Hepatocyte (in vitro differentiated cells): ENCODE data around the gene NPLOC4. TPM values are rescaled to one million over a fixed set of nuclear protein-coding genes. Genes with fewer than 3 reads are reported as not detected.
"Not testable (repeated sequence)": the region's sequence is repeated elsewhere in the genome, so short reads cannot be mapped to it uniquely, and the experiment has no call there.

ENCODE experiments used
- DNase-seq: peaks from one replicate; pipeline ENCODE4 v3.0.0-alpha.2; 2016; ENCODE audit warnings: low spot score
- H2AFZ ChIP-seq: fragments of 200-600 bp; sonication (generic); 2 replicates; pipeline ENCODE4 v1.6.0; 2016; ENCODE audit warnings: antibody characterized with exemption, mild to moderate bottlenecking
- H3K27ac ChIP-seq: fragments of 200-600 bp; sonication (generic); 2 replicates; pipeline ENCODE4 v1.5.1; 2016; ENCODE audit warnings: mild to moderate bottlenecking
- H3K27me3 ChIP-seq: fragments of 200-600 bp; sonication (generic); 2 replicates; pipeline ENCODE4 v1.6.1; 2016
- H3K36me3 ChIP-seq: fragments of 200-600 bp; sonication (generic); replicated peaks from 2 replicates; pipeline ENCODE4 v1.5.1; 2016; ENCODE audit warnings: low read depth; ENCODE audit not compliant: insufficient read depth
- H3K4me1 ChIP-seq: fragments of 200-600 bp; sonication (generic); 2 replicates; pipeline ENCODE4 v1.5.1; 2016; ENCODE audit warnings: mild to moderate bottlenecking, moderate library complexity; ENCODE audit not compliant: insufficient read depth
- H3K4me2 ChIP-seq: fragments of 200-600 bp; sonication (generic); 2 replicates; pipeline ENCODE4 v1.6.0; 2016
- H3K4me3 ChIP-seq: fragments of 200-600 bp; sonication (generic); 2 replicates; pipeline ENCODE4 v1.5.1; 2016; ENCODE audit warnings: mild to moderate bottlenecking
- H3K79me2 ChIP-seq: fragments of 200-600 bp; sonication (generic); 2 replicates; pipeline ENCODE4 v1.6.0; 2017; ENCODE audit warnings: mild to moderate bottlenecking
- H3K9me2 ChIP-seq: fragments of 200-600 bp; sonication (generic); replicated peaks from 2 replicates; pipeline ENCODE4 v1.6.0; 2017; ENCODE audit warnings: mild to moderate bottlenecking; ENCODE audit not compliant: insufficient read depth
- H3K9me3 ChIP-seq: fragments of 200-600 bp; sonication (generic); 2 replicates; pipeline ENCODE4 v1.5.1; 2016; ENCODE audit warnings: low read depth, mild to moderate bottlenecking
- H4K20me1 ChIP-seq: fragments of 200-600 bp; sonication (generic); 2 replicates; pipeline ENCODE4 v1.6.0; 2016; ENCODE audit warnings: mild to moderate bottlenecking; ENCODE audit not compliant: insufficient read depth, poor library complexity, severe bottlenecking
- EZH2 ChIP-seq: fragments of 200-600 bp; sonication (generic); IDR thresholded peaks from 2 replicates; pipeline ENCODE4 v1.6.1; 2016; ENCODE audit warnings: antibody characterized with exemption, mild to moderate bottlenecking, borderline replicate concordance
- EZH2phosphoT487 ChIP-seq: fragments of 200-600 bp; sonication (generic); IDR thresholded peaks from one replicate; pipeline ENCODE4 v1.6.1; 2018; ENCODE audit warnings: antibody characterized with exemption, mild to moderate bottlenecking, low read depth, moderate library complexity; ENCODE audit not compliant: unreplicated experiment, severe bottlenecking
- WGBS: methylation state at CpG from one replicate; pipeline ENCODE4 v1.1.6; 2016; ENCODE audit warnings: low lambda C conversion rate; ENCODE audit errors: missing lambda C conversion rate; 5-methylcytosine and 5-hydroxymethylcytosine counted together
- polyA plus RNA-seq: library from polyadenylated mRNA; unstranded; fragments of >200 nt; fragmentation: Nextera tagmentation; extraction: Ambion mirVana; gene quantifications from 2 replicates; pipeline ENCODE4 v1.2.1, GENCODE V29; 2016
- total RNA-seq: library from RNA; depleted of rRNA; stranded (reverse); fragments of >200 nt; gene quantifications from 2 replicates; pipeline ENCODE4 v1.2.3, GENCODE V29; 2014
- TF ChIP-seq, protein P1 (sequence below): fragments of 200-600 bp; sonication (generic); IDR thresholded peaks from 2 replicates; pipeline ENCODE4 v1.5.1; 2016; ENCODE audit warnings: antibody characterized with exemption, mild to moderate bottlenecking; ENCODE audit not compliant: poor library complexity

Gene NPLOC4
- total and polyA plus RNA-seq, 2 experiments from 2014 or later = 53.7 to 54.6 TPM

- not testable (repeated sequence) for H3K9me3 ChIP-seq, H3K27me3 ChIP-seq, DNase-seq, H3K27ac ChIP-seq, H4K20me1 ChIP-seq, H3K4me3 ChIP-seq, H3K9me2 ChIP-seq, H3K36me3 ChIP-seq, H3K4me2 ChIP-seq, H3K4me1 ChIP-seq, H2AFZ ChIP-seq, H3K79me2 ChIP-seq
- 48% methylated on average over 18 of the region's 18 CpGs for WGBS
- TF ChIP-seq, protein P1, sequence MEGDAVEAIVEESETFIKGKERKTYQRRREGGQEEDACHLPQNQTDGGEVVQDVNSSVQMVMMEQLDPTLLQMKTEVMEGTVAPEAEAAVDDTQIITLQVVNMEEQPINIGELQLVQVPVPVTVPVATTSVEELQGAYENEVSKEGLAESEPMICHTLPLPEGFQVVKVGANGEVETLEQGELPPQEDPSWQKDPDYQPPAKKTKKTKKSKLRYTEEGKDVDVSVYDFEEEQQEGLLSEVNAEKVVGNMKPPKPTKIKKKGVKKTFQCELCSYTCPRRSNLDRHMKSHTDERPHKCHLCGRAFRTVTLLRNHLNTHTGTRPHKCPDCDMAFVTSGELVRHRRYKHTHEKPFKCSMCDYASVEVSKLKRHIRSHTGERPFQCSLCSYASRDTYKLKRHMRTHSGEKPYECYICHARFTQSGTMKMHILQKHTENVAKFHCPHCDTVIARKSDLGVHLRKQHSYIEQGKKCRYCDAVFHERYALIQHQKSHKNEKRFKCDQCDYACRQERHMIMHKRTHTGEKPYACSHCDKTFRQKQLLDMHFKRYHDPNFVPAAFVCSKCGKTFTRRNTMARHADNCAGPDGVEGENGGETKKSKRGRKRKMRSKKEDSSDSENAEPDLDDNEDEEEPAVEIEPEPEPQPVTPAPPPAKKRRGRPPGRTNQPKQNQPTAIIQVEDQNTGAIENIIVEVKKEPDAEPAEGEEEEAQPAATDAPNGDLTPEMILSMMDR = peak; percentile 48
Measured at GRCh38 chr17:81675515-81676221, 38.8 kb upstream of the NPLOC4 start.

DNA sequence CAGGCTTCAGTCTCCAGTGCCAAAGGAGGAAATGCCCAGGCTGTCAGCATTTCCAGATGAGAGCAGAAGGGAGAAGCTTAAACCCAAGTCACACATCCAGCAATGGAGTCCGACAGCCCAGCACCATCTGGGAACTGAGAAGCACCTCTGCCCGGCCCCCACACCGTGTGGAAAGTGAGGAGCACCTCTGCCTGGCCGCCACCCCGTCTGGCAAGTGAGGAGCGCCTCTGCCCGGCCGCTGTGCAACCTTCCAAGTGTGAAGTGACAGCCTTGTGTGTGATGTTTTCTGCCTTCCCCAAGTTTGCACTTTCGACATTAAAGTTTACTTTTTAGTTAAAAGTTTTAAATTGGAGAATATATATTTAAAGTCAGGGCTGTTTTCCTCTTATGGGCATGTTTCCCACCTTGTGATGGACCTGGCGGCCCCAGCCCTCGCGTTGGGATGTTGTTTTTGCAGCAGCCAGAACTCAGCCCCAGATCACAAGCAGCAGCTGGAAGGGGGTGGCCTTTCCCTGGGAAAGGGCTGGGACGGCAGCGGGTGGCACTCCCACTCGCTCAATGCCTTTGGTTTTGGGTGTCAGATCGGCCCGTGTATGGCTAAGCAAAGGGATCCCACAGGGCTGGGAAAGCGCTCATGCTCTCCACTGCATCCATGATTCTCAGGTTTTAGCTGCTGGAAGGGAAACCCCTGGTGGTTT, 36.8 kb upstream of the NPLOC4 start:
- no peak overlapping the region for H2AFZ ChIP-seq
- no peak for TF ChIP-seq EZH2
- no peak for TF ChIP-seq EZH2phosphoT487
- TF ChIP-seq, protein P1 = no peak

GRCh38 chr17:81672954-81673353, 36.0 kb upstream of the NPLOC4 start:
- H3K79me2 ChIP-seq = peaks cover 18% of the 10 kb centered on the region
- no peaks in the 10 kb centered on the region for H3K36me3 ChIP-seq
- no peaks in the 10 kb centered on the region for H4K20me1 ChIP-seq
- H3K4me1 ChIP-seq = no peaks in the 10 kb centered on the region
- WGBS = 98% methylated on average over 13 of the region's 16 CpGs
- TF ChIP-seq EZH2phosphoT487 = no peak
- TF ChIP-seq EZH2 = no peak
- TF ChIP-seq, protein P1 = no peak
- DNase-seq = no peak
- H3K4me3 ChIP-seq = no peak overlapping the region
- no peaks in the 10 kb centered on the region for H3K27me3 ChIP-seq
- no peaks in the 10 kb centered on the region for H3K9me2 ChIP-seq
- no peak overlapping the region for H2AFZ ChIP-seq
- H3K9me3 ChIP-seq = no peaks in the 10 kb centered on the region
- H3K4me2 ChIP-seq = no peak overlapping the region
- no peak overlapping the region for H3K27ac ChIP-seq

More for the DNA sequence above, 36.8 kb upstream of the NPLOC4 start:
- Histone ChIP-seq H3K4me3 (no peak overlapping the region), H3K9me2 (no peaks in the 10 kb centered on the region), H3K27me3 (no peaks in the 10 kb centered on the region), H3K79me2 (peaks cover 10% of the 10 kb centered on the region), H3K4me2 (no peak overlapping the region), H3K27ac (no peak overlapping the region), H3K9me3 (no peaks in the 10 kb centered on the region), H4K20me1 (no peaks in the 10 kb centered on the region), H3K4me1 (no peaks in the 10 kb centered on the region), H3K36me3 (no peaks in the 10 kb centered on the region)
- DNase-seq = no peak
- WGBS = 93% methylated on average over 18 of the region's 18 CpGs
